Measurements from ENCODE around the gene DAPK2. TPM values are rescaled to one million over a fixed set of nuclear protein-coding genes. Genes with fewer than 3 reads are reported as not detected.

DAPK2 gene
- total RNA-seq, 1 donor from 2014 or later = 2.6 TPM

DNA sequence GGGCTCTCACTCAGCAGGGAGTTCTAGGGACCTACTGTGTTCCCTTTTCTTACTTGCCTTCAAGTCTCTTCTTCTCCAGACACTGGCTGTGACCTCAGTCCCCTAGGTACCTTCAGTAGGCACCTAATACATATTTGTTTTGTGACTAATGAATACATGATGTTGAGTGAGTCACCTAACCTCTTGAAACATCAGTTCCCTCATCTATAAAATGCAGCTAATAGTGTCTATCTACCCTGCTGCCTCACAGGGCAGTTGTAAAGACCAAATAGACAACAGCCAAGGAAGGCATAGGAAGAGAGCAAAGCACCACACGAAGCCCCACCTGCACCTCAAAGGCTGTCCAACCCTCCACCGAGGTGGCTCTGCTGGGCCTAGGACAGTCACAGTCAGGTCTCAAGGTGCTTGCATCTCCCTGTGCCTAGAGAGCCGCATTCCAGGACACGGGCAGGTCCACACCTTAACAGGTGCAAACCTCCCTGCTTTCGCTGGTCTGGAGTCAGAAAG, 29.1 kb downstream of the DAPK2 start:
- peaks cover 3% of the 10 kb centered on the region for H3K9me3 Mint-ChIP-seq (ENCODE audit: unreplicated experiment)
- no peak overlapping the region for H3K27ac Mint-ChIP-seq (ENCODE audit: unreplicated experiment)
- TF ChIP-seq, protein P1, sequence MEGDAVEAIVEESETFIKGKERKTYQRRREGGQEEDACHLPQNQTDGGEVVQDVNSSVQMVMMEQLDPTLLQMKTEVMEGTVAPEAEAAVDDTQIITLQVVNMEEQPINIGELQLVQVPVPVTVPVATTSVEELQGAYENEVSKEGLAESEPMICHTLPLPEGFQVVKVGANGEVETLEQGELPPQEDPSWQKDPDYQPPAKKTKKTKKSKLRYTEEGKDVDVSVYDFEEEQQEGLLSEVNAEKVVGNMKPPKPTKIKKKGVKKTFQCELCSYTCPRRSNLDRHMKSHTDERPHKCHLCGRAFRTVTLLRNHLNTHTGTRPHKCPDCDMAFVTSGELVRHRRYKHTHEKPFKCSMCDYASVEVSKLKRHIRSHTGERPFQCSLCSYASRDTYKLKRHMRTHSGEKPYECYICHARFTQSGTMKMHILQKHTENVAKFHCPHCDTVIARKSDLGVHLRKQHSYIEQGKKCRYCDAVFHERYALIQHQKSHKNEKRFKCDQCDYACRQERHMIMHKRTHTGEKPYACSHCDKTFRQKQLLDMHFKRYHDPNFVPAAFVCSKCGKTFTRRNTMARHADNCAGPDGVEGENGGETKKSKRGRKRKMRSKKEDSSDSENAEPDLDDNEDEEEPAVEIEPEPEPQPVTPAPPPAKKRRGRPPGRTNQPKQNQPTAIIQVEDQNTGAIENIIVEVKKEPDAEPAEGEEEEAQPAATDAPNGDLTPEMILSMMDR (IDR thresholded peaks at IDR 0.05; ENCODE audit: partially characterized antibody, unreplicated experiment) = no peak
- no peaks in the 10 kb centered on the region for H3K36me3 Mint-ChIP-seq (ENCODE audit: unreplicated experiment)
- DNase-seq = no peak
- H3K4me1 Mint-ChIP-seq (ENCODE audit: low read depth, unreplicated experiment) = peaks cover 5% of the 10 kb centered on the region
- no peak overlapping the region for H3K4me3 Mint-ChIP-seq (ENCODE audit: unreplicated experiment)
- H3K27me3 Mint-ChIP-seq (ENCODE audit: unreplicated experiment) = no peaks in the 10 kb centered on the region

DNA sequence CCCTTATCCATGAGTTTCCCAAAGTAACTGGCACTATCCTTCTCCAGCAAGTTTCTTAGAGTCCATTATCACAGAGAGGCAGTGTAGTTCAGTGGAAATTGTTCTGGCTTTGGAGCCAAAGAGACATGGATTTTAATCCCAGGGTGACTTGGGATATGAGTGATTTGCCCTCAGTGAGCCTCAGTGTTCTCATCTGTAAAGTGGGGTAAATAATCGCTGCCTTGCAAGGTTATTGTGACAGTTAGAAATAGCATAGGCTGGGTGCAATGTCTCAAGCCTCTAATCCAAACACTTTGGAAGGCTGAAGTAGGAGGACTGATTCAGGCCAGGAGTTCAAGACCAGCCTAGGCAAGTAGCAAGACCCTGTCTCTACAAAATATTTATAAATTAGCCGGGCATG, 30.0 kb downstream of the DAPK2 start:
- no peak overlapping the region for H3K4me3 Mint-ChIP-seq (ENCODE audit: unreplicated experiment)
- no peak for DNase-seq
- no peak overlapping the region for H3K27ac Mint-ChIP-seq (ENCODE audit: unreplicated experiment)
- no peaks in the 10 kb centered on the region for H3K36me3 Mint-ChIP-seq (ENCODE audit: unreplicated experiment)
- TF ChIP-seq, protein P1 (IDR thresholded peaks at IDR 0.05; ENCODE audit: partially characterized antibody, unreplicated experiment) = no peak
- no peaks in the 10 kb centered on the region for H3K27me3 Mint-ChIP-seq (ENCODE audit: unreplicated experiment)
- H3K9me3 Mint-ChIP-seq (ENCODE audit: unreplicated experiment) = peaks cover under 1% of the 10 kb centered on the region
- H3K4me1 Mint-ChIP-seq (ENCODE audit: low read depth, unreplicated experiment) = peaks cover 5% of the 10 kb centered on the region

DNA sequence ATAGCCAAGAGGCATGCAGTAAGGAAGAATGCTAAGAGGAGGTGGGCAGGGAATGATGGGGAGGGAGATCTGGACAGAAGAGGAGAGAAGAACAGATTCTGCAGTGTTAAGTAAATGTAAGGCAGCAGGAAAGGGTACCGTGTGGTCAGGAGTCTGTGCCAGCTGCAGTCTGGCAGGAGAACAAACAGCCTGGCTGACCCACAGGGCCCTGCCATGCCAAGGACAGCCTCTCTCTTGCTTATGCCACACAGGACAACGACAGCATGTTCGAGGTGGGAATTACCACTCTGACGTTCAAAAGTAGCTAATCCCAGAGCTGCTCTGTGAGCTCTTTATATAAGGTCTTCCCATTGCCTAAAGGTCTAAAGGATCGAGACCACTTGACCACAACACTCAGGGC, 31.3 kb downstream of the DAPK2 start:
- DNase-seq = no peak
- TF ChIP-seq, protein P1 (IDR thresholded peaks at IDR 0.05; ENCODE audit: partially characterized antibody, unreplicated experiment) = no peak
- no peak overlapping the region for H3K4me3 Mint-ChIP-seq (ENCODE audit: unreplicated experiment)
- H3K9me3 Mint-ChIP-seq (ENCODE audit: unreplicated experiment) = peaks cover 2% of the 10 kb centered on the region
- no peak overlapping the region for H3K27ac Mint-ChIP-seq (ENCODE audit: unreplicated experiment)
- no peaks in the 10 kb centered on the region for H3K36me3 Mint-ChIP-seq (ENCODE audit: unreplicated experiment)
- peaks cover 7% of the 10 kb centered on the region for H3K4me1 Mint-ChIP-seq (ENCODE audit: low read depth, unreplicated experiment)
- H3K27me3 Mint-ChIP-seq (ENCODE audit: unreplicated experiment) = no peaks in the 10 kb centered on the region

DNA sequence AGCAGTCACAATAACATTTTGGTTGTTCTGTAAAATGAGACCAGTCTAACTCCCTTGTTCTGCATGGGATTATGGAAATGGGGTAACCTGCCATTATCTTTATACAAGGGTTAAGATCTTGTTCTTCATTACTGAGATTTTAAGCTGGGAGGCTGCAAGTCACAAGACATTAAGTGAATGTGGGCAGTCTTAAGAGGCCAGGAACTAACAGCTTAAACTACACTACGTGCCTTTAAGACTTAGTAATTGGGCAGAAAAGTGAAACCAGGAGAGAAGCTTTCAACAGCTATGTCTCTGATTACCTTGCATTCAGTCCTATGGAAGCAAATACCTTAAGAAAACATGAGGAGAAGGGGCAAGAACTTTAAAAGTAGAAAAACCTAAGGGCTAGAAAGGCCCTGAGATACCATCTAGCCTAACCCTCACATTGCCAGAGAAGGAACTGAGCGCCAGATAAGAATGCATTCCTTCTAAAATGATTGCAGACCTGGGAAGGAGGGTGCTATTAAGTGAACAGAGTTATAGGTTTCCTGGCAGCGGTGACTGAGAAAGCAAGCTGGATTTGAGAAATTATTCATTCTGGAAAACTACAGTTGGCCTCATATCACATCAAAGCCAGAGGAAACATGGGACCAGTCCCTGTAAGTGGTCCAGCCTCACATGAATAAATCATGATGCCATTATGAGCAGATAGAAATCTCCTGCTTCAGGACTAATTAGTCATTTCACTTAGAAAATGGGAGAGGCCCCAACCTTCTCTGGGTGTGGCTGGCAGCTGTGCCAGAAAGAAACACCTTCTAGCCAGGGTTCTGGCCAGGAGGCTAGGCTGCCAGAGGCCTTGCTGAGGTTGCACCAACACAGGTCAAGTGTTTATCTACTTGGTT, 32.9 kb downstream of the DAPK2 start:
- DNase-seq = no peak
- H3K4me1 Mint-ChIP-seq (ENCODE audit: low read depth, unreplicated experiment) = peaks cover 7% of the 10 kb centered on the region
- H3K27ac Mint-ChIP-seq (ENCODE audit: unreplicated experiment) = no peak overlapping the region
- no peaks in the 10 kb centered on the region for H3K27me3 Mint-ChIP-seq (ENCODE audit: unreplicated experiment)
- H3K9me3 Mint-ChIP-seq (ENCODE audit: unreplicated experiment) = peaks cover 2% of the 10 kb centered on the region
- H3K4me3 Mint-ChIP-seq (ENCODE audit: unreplicated experiment) = no peak overlapping the region
- TF ChIP-seq, protein P1 (IDR thresholded peaks at IDR 0.05; ENCODE audit: partially characterized antibody, unreplicated experiment) = no peak
- no peaks in the 10 kb centered on the region for H3K36me3 Mint-ChIP-seq (ENCODE audit: unreplicated experiment)

DNA sequence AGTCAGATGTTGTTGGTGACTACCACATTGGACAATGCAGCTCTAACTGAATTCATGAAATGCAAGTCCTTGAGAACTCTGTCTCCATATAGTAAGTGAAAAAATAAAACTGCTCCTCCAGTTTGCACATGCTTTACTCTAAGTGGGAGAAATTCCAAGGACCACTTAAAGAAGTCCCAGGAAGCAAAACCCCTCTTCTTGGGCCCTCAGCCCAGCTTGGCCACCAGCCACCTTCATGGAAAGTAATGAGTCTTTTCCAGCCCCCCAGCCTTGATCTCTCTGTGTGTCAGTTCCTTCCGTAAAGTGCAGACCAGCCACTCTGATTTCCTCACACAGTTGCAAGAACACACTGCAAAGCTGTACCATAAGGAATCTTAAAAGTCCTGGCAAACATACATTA, 34.5 kb downstream of the DAPK2 start:
- TF ChIP-seq, protein P1 (IDR thresholded peaks at IDR 0.05; ENCODE audit: partially characterized antibody, unreplicated experiment) = no peak
- H3K27me3 Mint-ChIP-seq (ENCODE audit: unreplicated experiment) = no peaks in the 10 kb centered on the region
- no peak overlapping the region for H3K27ac Mint-ChIP-seq (ENCODE audit: unreplicated experiment)
- H3K9me3 Mint-ChIP-seq (ENCODE audit: unreplicated experiment) = peaks cover 2% of the 10 kb centered on the region
- no peak for DNase-seq
- peaks cover 7% of the 10 kb centered on the region for H3K4me1 Mint-ChIP-seq (ENCODE audit: low read depth, unreplicated experiment)
- no peak overlapping the region for H3K4me3 Mint-ChIP-seq (ENCODE audit: unreplicated experiment)
- no peaks in the 10 kb centered on the region for H3K36me3 Mint-ChIP-seq (ENCODE audit: unreplicated experiment)
